Loucy (cell line): ENCODE measurements around the gene CSTPP1.

Experiments used
- EZH2phosphoT487 ChIP-seq: fragments of 200-600 bp; IDR thresholded peaks from 2 replicates; pipeline ENCODE4 v1.6.1; 2018; ENCODE audit warnings: antibody characterized with exemption, mild to moderate bottlenecking, moderate library complexity, borderline replicate concordance
- TF ChIP-seq, protein P1 (sequence below): fragments of 200-600 bp; sonication (generic); conservative IDR thresholded peaks from 2 replicates; pipeline ENCODE4 v1.5.1; 2014; ENCODE audit warnings: mild to moderate bottlenecking, antibody characterized with exemption, low read length

DNA sequence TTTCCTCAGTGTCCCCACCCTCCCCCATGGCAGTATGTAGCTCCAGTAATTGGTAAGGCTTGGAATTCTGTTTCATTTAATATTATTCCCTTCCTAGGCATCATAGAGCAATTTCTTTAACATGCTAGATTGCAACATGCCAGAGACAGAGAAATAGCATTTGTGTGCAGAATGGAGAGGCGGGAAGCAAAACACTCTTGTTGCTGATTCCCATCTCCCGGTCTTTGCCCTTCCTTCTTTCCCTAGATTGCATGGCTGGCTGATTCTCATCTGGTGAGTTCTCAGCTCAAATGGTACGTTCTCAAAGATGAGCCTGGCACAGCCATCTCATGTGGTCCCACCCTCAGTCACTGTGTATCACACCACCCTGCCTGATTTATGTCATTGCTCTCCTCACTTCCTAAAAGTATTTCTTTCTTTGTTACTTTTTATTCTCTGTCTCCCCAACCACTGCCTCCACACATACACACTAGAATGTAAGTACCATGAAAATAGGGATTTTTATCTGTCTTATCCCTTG is 173.2 kb downstream of the CSTPP1 start:
- TF ChIP-seq, protein P1, sequence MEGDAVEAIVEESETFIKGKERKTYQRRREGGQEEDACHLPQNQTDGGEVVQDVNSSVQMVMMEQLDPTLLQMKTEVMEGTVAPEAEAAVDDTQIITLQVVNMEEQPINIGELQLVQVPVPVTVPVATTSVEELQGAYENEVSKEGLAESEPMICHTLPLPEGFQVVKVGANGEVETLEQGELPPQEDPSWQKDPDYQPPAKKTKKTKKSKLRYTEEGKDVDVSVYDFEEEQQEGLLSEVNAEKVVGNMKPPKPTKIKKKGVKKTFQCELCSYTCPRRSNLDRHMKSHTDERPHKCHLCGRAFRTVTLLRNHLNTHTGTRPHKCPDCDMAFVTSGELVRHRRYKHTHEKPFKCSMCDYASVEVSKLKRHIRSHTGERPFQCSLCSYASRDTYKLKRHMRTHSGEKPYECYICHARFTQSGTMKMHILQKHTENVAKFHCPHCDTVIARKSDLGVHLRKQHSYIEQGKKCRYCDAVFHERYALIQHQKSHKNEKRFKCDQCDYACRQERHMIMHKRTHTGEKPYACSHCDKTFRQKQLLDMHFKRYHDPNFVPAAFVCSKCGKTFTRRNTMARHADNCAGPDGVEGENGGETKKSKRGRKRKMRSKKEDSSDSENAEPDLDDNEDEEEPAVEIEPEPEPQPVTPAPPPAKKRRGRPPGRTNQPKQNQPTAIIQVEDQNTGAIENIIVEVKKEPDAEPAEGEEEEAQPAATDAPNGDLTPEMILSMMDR, result no peak
- TF ChIP-seq EZH2phosphoT487, result no peak
